AG08395 (cell line): ENCODE measurements around the gene NRXN3.

ENCODE experiments used
- DNase-seq: peaks from one replicate; pipeline ENCODE4 v3.0.0; 2012; ENCODE audit warnings: mixed read lengths, low spot score

The NRXN3 gene

DNA sequence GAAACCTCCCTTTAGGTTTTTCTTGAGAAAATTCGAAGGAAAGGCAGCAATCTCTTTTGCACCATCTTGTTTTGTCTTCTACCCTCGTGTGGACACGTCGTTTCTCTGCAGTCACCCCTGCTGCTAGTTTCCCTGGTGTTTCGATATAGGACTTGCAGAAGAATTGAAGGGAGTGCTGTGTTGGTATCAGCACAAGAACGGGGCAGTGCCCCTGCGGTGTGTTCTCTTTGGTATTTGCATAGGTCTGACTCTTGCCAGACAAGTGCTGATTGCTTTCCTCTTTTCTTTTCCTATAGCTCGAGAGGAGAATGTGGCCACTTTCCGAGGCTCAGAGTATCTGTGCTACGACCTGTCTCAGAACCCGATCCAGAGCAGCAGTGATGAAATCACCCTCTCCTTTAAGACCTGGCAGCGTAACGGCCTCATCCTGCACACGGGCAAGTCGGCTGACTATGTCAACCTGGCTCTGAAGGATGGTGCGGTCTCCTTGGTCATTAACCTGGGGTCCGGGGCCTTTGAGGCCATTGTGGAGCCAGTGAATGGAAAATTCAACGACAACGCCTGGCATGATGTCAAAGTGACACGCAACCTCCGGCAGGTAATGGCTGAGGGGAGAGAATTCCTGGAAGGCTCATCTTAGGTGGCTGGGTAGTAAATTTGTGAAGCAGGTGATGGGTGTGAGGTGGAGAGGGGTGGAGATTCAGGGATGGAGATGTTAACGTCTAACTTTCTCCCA is 474.8 kb downstream of the NRXN3 start:
- no peak for DNase-seq

DNA sequence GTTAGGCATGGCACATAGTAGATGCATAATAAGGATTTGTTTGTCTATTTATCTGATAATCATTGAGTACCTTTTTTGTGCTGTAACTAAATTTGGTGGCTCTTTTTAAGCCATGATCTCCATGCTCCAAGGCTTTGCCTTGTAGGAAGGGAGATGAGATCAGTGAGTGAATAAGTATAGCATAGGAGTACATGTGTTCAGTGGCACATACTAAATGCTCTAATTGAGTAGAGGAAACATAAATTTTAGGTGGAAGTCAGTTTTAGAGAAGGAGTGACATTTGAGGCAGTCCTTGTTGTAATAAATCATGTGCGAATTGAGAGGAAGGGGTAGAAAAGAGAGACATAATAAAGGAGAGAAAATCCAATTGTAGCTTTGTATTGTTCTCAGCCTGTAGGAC is 482.6 kb downstream of the NRXN3 start:
- DNase-seq: no peak

DNA sequence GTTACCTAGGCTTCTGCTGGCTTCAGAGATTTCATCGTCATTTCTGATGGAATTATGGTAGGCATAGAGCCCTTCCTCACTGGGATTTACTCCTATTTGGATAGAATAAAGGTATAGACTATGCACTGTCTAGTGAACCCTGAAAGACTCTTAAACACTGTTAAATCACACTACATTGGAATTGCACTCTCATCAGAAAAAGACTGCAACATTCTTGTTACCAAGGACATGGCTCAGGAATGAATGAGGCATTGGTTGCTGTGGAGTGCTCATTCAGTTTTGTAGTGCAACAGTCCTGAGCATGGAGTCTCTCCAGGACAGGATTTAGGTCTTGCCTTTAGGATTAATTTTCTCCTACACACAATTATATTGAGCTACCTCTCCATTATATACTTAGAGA is 483.0 kb downstream of the NRXN3 start:
- no peak for DNase-seq

DNA sequence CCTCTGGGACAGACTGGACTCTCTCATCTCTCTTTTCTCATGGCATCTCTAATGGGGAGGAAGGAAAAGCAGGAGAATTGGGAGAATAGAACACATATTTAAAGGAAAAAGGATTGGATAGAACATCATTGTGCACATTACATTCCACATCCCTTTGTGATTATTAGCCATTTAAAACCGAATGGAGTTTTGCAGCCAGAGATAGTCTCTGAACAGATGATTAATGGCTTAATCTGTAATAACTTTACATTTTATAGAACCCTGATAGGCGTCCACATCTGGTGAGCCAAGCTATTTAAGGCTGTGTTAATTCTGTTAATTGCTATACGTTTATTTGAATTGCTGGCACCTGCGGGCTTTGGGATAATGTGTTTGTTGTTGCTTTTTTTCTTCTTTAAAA is 487.3 kb downstream of the NRXN3 start:
- DNase-seq: no peak

DNA sequence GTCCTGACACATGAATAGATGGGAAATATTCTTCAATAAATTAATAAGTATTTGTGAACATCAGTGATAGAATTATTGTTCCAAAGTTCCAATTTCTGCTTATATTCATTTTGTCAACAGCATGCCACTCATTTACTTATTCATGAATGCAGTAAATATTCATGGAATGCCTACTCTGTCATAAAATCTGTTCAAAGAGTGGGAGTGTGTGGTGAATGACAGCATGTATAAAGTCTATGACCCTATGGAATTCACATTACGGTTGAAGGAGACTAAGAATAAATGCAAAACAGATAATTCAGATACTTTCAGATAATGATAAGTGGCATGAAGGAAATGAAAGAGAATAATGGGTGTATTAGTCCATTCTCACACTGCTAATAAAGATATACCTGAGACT is 494.7 kb downstream of the NRXN3 start:
- no peak for DNase-seq

DNA sequence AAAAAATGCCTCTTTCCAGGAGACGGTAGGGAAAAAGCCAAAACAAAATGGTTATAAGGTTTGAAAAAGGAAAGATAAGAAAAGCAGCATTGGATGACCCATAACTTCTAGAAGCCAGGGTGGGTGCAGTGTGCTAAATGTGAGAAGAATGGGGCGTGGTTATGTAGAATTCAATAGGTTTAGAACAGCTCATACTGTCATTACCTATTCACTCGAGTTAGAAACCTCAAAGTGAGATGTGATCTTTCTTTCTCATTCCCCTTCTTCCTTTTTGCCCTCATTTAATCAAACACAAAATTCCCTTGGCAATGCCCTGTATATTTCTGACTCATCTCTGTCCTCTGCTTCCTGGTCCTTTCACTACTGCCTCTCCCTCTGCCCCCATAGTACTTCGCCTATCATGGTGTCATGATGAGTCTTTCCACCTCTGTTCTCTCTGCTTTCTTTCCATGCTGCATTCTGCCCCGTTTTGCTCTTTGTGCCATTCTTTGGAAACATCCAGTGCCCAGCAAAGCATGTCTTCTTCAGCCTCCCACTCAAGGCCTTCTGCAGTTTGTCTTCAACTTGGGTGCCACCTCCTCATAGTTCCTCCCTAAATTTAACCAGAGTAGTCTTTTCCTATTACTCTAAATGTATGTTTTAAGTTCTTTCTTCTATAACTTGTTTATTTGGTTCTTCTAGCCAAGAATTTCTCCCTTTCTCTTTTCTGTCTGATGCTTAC is 496.3 kb downstream of the NRXN3 start:
- no peak for DNase-seq

GRCh38 chr14:78667141-78667540 is 497.0 kb downstream of the NRXN3 start:
- DNase-seq: no peak

DNA sequence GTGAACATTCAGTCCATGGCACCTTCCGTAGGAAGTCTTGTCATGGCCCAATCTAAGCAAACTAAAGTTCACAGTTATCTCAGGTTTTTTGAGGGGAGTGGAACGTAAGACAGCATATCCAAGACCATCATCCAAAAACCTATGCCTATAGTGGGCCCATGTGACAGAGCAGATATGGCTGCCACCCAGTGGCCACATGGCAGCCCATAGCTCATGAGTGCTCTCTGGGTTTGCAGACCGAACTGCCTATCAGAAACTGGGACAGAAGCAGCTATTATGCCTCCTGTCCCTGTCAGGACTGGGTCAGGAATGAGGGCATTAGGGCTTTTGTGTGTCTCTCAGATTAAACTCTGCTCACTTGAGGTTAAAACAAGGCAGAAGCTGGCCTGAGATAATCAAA is 503.7 kb downstream of the NRXN3 start:
- DNase-seq: no peak

GRCh38 chr14:78674820-78675219 is 504.6 kb downstream of the NRXN3 start:
- no peak for DNase-seq

- DNase-seq: no peak
Measured at GRCh38 chr14:78683206-78683605, 513.0 kb downstream of the NRXN3 start.

DNA sequence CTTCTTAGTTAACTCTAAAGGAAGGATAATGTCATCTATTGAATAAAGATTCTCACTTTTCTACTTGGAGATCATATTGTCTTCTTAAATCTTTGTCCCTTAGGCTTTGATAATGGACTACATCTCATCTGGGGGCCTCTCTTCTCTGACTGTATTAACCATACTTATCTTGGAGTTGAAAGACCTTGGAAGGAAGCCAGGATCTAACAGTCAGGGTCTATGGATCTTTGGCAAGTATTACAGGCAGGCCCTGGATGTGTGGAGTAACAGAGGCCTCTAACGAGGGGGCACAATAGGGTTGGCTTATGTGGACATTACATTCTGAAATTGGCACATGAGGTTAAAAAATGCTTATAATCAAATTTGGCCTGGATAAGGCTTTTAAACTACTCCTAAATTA is 513.8 kb downstream of the NRXN3 start:
- no peak for DNase-seq

DNA sequence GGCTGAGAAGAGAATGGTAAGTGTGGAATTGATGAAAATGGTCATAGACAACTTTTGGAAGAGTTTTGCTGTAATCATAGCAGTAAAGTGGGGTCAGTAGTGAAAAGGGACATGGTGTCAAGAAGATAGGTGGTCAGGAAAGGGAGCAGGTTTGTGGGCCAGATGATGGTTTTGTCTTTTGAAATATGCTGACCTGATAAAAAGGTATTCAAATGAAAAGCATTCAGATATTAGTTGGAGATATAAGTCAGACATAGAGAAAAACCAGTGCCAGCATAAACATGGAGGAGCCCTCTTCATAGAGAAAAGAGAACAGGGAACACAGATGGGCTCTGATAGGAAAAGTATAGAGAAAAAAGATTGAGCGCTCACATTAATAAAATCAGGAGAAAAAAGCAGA is 518.3 kb downstream of the NRXN3 start:
- DNase-seq: no peak

GRCh38 chr14:78690836-78691235 is 520.7 kb downstream of the NRXN3 start:
- DNase-seq: no peak

- peak; percentile 22 for DNase-seq
Measured at GRCh38 chr14:78697341-78697740, 527.2 kb downstream of the NRXN3 start.

DNA sequence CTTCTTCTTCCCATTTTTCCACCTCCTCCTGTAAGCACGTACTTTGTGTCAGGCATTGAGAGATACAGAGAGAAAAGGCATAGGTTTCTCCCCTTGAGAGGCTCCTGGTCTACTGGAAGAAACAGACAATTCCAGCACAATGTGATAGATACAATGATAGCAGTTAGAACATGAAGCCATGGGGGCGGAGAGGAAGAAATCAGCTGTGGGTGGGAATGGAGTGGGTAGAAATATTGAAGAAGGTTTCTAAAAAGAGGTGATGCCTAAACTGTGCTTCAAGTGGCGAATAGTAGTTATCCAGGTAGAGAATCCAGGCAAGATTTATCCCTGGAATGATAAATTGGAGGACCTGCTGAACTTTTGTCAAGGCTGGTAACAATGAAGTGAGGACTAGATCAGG is 528.8 kb downstream of the NRXN3 start:
- no peak for DNase-seq

DNA sequence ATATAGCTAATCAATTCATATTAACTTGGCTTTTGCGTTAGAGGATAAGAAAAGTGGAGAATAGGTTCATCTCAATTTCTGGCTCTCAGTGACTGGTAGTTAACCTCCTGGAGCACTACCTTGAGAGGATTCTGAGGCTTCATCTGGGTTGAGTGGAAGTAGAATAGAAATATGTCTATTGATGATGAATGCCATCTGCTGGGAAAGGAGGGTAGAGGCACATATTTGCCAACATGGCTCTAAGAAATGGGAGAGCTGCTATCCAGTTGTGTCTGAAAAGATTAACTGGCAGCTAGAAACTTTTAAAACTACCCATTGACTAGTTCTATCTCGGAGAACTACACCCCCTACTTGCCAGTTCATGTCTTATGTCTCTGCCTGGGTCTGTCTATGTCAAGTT is 530.1 kb downstream of the NRXN3 start:
- no peak for DNase-seq

DNA sequence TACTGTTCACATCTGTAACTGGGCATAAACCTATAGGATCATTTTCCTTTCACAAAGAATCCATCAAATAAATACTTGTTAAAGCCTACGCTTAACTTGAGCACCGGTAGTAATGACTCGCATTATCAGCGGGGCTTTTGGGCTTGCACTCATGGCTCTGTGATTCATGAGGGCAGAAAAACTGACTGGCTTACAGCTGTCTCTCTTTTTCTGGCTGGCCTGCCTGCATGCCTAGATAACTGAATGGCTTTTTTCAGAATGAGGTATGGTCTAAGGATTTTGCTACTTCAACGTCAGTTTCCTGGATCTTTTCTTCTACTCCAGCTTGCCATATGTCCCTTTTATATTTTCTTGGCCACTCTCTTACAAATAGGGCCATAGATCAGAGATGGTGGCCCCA is 531.1 kb downstream of the NRXN3 start:
- no peak for DNase-seq

DNA sequence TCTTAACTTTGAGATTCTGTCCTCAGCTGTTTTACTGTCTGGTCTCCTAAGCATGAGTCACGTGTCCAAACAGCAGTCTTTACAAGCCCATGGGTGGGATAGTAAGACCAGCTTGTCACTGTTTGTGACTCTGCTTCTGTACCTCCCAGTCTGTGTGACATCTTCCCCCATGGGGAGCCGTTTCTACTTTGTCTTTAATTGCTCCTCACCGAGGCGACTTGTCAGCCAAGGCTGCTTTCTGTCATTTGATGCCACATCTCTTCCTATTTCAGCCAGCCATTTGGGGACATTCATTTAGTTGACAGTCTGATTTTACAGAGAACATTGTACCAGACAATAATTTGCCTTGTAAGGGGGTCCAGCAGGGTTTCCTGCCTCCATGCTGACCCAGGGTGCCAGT is 534.8 kb downstream of the NRXN3 start:
- DNase-seq: no peak

- no peak for DNase-seq
Measured at GRCh38 chr14:78705989-78706388, 535.8 kb downstream of the NRXN3 start.

DNA sequence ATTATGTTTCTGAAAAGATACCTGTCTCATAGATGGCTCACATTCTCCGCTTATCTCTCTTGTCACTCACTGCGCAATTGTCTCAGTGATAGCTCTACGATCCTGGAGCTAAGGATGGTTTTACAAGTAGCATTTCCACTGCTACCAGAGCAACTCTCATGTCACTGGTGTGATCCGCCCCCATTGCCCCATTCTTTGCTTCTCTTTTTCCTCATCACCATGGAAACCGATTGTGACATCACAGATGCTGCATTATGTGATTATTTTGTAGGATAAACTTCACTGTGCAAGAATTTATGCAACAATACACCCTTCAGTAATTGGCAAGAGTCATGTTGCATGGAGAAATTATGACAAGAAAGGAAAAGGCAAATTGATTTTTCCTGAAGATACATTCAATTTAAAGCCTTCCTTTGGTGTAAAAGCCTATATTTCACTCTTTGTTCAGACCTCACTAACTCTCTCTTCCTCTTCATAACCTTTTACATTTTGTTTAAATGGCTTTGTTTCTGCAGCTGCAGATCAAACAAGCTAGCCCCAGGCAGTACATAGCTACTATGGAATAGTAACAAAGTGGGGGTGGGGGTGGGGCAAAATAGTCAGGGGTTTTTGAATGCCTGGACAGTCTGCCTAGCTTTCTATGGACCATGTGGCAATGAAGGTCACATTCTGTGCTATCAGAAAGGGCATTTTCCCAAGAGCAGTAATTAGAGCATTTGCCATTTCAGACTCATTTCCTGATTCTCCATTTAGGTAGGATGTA is 539.8 kb downstream of the NRXN3 start:
- no peak for DNase-seq

DNA sequence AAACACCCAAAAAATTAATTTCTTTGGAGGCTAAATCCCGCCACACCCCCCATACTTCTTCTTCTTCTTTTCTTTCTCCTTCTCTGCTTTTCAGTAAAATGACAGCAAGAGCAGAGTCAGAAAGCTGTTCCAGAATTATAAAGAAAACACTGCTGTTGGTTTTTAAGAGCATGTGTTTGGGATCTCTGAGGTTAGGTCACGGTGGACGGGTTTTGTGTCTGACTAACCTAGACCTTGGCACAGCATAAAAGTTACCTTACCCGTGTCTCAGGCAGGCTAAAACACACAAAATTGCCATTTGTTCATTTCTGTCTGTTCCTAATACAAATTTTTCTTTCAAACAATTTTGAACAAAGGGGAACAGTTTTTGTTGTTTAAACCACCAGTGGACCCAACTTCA is 540.8 kb downstream of the NRXN3 start:
- DNase-seq: no peak

- DNase-seq: no peak
Measured at GRCh38 chr14:78713716-78714115, 543.5 kb downstream of the NRXN3 start.

DNA sequence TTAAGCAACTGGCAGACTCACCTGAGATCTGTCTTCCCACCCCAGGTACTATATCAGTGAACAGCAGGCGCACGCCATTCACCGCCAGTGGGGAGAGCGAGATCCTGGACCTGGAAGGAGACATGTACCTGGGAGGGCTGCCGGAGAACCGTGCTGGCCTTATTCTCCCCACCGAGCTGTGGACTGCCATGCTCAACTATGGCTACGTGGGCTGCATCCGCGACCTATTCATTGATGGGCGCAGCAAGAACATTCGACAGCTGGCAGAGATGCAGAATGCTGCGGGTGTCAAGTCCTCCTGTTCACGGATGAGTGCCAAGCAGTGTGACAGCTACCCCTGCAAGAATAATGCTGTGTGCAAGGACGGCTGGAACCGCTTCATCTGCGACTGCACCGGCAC is 544.5 kb downstream of the NRXN3 start:
- DNase-seq: no peak
